Purkinje cell (primary cell): ENCODE results near the gene IMPACT. TPM values are rescaled to one million over a fixed set of nuclear protein-coding genes. Genes with fewer than 3 reads are reported as not detected.

Source experiments
- polyA plus RNA-seq: library from polyadenylated mRNA; unstranded; fragments of >200 nt; fragmentation: Nextera tagmentation; gene quantifications from 2 replicates; pipeline ENCODE4 v1.2.1, GENCODE V29; 2014

IMPACT gene, protein sequence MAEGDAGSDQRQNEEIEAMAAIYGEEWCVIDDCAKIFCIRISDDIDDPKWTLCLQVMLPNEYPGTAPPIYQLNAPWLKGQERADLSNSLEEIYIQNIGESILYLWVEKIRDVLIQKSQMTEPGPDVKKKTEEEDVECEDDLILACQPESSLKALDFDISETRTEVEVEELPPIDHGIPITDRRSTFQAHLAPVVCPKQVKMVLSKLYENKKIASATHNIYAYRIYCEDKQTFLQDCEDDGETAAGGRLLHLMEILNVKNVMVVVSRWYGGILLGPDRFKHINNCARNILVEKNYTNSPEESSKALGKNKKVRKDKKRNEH
- 35.3 and 45.0 TPM in 2 replicates for polyA plus RNA-seq

DNA sequence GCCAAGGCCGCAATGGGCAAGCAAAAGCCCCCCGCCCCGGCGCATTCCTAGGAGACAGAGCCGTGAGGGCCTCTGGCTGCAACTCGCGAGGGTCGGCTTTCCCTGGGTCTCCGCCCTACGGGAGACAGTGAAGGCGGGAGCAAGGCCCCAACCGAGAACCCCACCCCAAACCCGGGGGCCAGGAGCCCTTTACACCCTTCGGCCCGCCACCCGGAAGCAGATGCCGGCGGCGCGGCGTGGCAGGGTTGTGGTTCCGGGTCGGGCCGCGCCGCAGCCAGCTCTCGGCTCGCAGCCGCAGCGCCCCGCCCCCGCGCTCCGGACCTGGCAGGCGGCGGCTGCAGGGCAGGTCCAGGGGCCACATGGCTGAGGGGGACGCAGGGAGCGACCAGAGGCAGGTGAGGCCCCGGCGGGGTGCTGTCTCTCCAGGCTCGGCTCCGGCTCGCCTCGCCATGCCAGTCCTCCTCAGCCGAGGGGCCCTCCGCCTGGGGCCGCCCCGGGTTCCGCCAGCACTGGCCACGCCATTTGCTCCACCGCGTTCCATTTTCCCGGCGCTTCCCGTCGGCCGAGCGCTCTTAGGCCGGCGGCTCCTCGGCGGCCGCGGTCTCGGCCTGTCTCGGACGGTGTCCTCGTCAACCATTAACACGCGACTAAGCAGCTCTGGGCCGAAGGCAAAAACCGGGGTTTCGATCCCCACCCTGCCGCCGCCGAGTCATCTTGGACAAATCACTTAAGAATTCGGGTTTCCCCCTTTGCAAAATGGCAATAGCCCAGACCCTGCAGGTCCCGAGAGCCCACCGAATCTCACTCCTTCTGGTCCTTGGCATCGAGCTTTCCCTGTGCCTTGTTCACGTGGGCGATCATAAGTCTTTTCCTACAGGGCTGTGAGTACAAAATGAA, at the start of gene IMPACT:
IMPACT (plus strand) TSS at position 273 of the 897 bp plus-strand sequence; CDS start at position 360, 87 bp downstream.

DNA sequence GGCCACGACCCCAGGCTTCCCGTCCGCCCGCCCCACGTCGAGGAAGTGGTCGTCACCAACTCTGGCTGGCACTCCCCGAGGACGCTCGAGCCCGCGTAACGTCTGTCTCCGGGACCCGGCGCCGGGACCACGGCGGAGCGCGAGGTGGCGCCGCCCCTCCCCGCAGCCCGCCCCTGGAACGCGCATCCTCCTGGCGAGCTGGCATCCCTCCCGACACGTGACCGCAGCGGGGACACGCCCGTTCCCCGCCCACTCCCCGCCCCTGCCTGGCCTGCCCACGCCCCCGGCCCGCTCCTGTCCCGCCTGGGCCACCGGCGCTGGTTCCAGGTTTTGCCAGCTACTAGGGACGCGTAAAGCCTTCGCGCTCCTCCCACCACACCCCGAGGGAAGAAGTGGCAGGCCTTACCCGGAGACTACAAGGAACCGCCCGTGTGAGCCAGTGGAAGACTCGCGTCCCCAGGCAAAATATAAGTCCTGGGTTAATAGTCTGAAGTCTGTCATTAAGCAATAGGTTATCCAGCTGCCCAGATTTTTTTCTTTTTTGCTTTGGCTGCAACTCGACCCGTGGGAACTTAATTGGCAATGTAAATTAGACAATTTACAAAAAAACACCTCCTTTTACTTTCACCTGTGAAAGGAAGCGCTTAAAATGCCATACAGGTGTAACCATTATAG, 28.6 kb upstream of the IMPACT start, which contains the start of gene OSBPL1A:
OSBPL1A (minus strand) TSS at position 131 of the 675 bp plus-strand sequence. CDS start 20,291 bp downstream, outside the sequence.

DNA sequence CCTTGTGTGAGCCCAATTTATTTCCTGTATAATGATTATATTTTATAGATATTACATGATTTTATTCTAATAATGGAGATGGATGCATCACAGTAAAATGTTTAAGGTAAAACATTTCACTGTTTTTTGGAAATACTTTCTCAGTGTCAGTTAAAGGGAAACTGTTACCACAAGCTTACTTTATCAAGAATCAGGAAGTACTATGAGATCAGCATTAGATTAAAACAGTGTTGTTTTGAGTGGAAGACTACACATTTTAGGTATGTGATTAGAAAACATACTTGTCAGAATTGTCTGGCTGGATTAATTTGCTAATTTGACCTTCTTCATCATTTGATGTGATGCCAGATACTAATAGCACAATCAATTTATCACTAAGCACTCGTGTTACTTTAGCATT, 33.9 kb downstream of the IMPACT start, which contains the start of gene HRH4:
HRH4 (plus strand) TSS at position 250 of the 400 bp plus-strand sequence; CDS start at position 342, 92 bp downstream.

Other genes starting within 250 kb of the IMPACT start
- 149 and 151 TPM in 2 replicates for gene OSBPL1A, start 28.8 kb upstream of the IMPACT start, polyA plus RNA-seq
- not detected in 2 replicates for gene HRH4, start 34.0 kb downstream of the IMPACT start, polyA plus RNA-seq